Glutamatergic neuron (in vitro differentiated cells): ENCODE measurements around the gene PSMD3. TPM values are rescaled to one million over a fixed set of nuclear protein-coding genes. Genes with fewer than 3 reads are reported as not detected.

ENCODE experiments used
- DNase-seq: peaks from one replicate; pipeline ENCODE4 v3.0.0; 2022
- H3K27ac Mint-ChIP-seq: one replicate; pipeline ENCODE4 v1.8.0; 2020; ENCODE audit warnings: mild to moderate bottlenecking, mixed read lengths, inconsistent platforms; ENCODE audit not compliant: unreplicated experiment
- H3K27me3 Mint-ChIP-seq: one replicate; pipeline ENCODE4 v1.8.0; 2020; ENCODE audit warnings: mild to moderate bottlenecking, moderate library complexity, mixed read lengths, inconsistent platforms; ENCODE audit not compliant: unreplicated experiment
- H3K36me3 Mint-ChIP-seq: one replicate; pipeline ENCODE4 v1.8.0; 2020; ENCODE audit warnings: mild to moderate bottlenecking, mixed read lengths, inconsistent platforms; ENCODE audit not compliant: unreplicated experiment
- H3K4me1 Mint-ChIP-seq: one replicate; pipeline ENCODE4 v1.8.0; 2020; ENCODE audit warnings: mild to moderate bottlenecking, low read depth, mixed read lengths, inconsistent platforms; ENCODE audit not compliant: unreplicated experiment
- H3K4me3 Mint-ChIP-seq: one replicate; pipeline ENCODE4 v1.8.0; 2020; ENCODE audit warnings: mild to moderate bottlenecking, mixed read lengths, inconsistent platforms; ENCODE audit not compliant: unreplicated experiment
- H3K9me3 Mint-ChIP-seq: one replicate; pipeline ENCODE4 v1.8.0; 2020; ENCODE audit warnings: mild to moderate bottlenecking, moderate library complexity, mixed read lengths, inconsistent platforms; ENCODE audit not compliant: unreplicated experiment
- CTCF ChIP-seq: fragments of 200-600 bp; sonication (generic); IDR thresholded peaks from one replicate; pipeline ENCODE4 v1.5.0; 2021; ENCODE audit not compliant: partially characterized antibody, unreplicated experiment
- total RNA-seq: library from RNA; stranded (reverse); fragmentation: NEBNext Ultra II Directional; extraction: Animal tissue kit (Norgen Biotek cat#: 25700); gene quantifications from one replicate; pipeline ENCODE4 v1.2.1, GENCODE V29; 2021; ENCODE audit not compliant: unreplicated experiment

PSMD3 gene
- total RNA-seq, 1 donor from 2014 or later: 113 TPM

- Mint-ChIP-seq H3K4me3 (peak overlapping the region; percentile 69), H3K27me3 (peaks cover 4% of the 10 kb centered on the region), H3K36me3 (no peaks in the 10 kb centered on the region), H3K4me1 (peaks cover 4% of the 10 kb centered on the region), H3K27ac (peak overlapping the region; percentile 62), H3K9me3 (peaks cover 8% of the 10 kb centered on the region)
- no peak for DNase-seq
- TF ChIP-seq CTCF: no peak
Observed at GRCh38 chr17:39951924-39952679, 28.5 kb upstream of the PSMD3 start.

- H3K36me3 Mint-ChIP-seq: no peaks in the 10 kb centered on the region
- TF ChIP-seq CTCF: no peak
- peaks cover 4% of the 10 kb centered on the region for H3K27me3 Mint-ChIP-seq
- H3K4me1 Mint-ChIP-seq: no peaks in the 10 kb centered on the region
- peak overlapping the region; percentile 75 for H3K4me3 Mint-ChIP-seq
- H3K27ac Mint-ChIP-seq: no peak overlapping the region
- H3K9me3 Mint-ChIP-seq: peaks cover 9% of the 10 kb centered on the region
- DNase-seq: peak; percentile 99
Observed at GRCh38 chr17:39952680-39953470, 27.7 kb upstream of the PSMD3 start.

- peaks cover 4% of the 10 kb centered on the region for H3K27me3 Mint-ChIP-seq
- no peak for TF ChIP-seq CTCF
- peak overlapping the region; percentile 75 for H3K4me3 Mint-ChIP-seq
- peak overlapping the region; percentile 52 for H3K27ac Mint-ChIP-seq
- H3K36me3 Mint-ChIP-seq: no peaks in the 10 kb centered on the region
- H3K9me3 Mint-ChIP-seq: peaks cover 10% of the 10 kb centered on the region
- no peaks in the 10 kb centered on the region for H3K4me1 Mint-ChIP-seq
- no peak for DNase-seq
Observed at GRCh38 chr17:39953471-39953888, 27.1 kb upstream of the PSMD3 start.

- no peaks in the 10 kb centered on the region for H3K36me3 Mint-ChIP-seq
- no peak overlapping the region for H3K27ac Mint-ChIP-seq
- peaks cover 4% of the 10 kb centered on the region for H3K27me3 Mint-ChIP-seq
- peaks cover 13% of the 10 kb centered on the region for H3K9me3 Mint-ChIP-seq
- no peak for TF ChIP-seq CTCF
- no peaks in the 10 kb centered on the region for H3K4me1 Mint-ChIP-seq
- no peak for DNase-seq
- no peak overlapping the region for H3K4me3 Mint-ChIP-seq
Observed at GRCh38 chr17:39954876-39955275, 25.7 kb upstream of the PSMD3 start.
